Transverse colon (tissue), 4 donors: ENCODE results near the gene OPTN. TPM values are rescaled to one million over a fixed set of nuclear protein-coding genes. Genes with fewer than 3 reads are reported as not detected.

Experiments
- DNase-seq: peaks from one replicate; pipeline ENCODE4 v3.0.0-alpha.2; 2019
- H3K27ac ChIP-seq, 4 donors: fragments of 200-600 bp; sonication (generic); 2 replicates each; pipeline ENCODE4 v1.5.1; 2016 to 2018; ENCODE audit warnings: inconsistent platforms in 4 of 4
- H3K27me3 ChIP-seq: fragments of 200-600 bp; sonication (generic); 2 replicates; pipeline ENCODE4 v1.5.1; 2017; ENCODE audit warnings: inconsistent platforms
- H3K36me3 ChIP-seq, 4 donors: fragments of 200-600 bp; sonication (generic); 2 replicates each; pipeline ENCODE4 v1.5.1; 2017 to 2019; ENCODE audit warnings: inconsistent platforms in 4 of 4
- H3K4me1 ChIP-seq, 4 donors: fragments of 200-600 bp; sonication (generic); 2 replicates each; pipeline ENCODE4 v1.5.1; 2017 to 2020; ENCODE audit warnings: inconsistent platforms in 4 of 4
- H3K4me3 ChIP-seq, 4 donors: fragments of 200-600 bp; sonication (generic); 1 replicate in 1 of 4; 2 replicates in 3 of 4; pipeline versions ENCODE4 v1.5.1 to v1.6.1; 2017 to 2019; ENCODE audit warnings: inconsistent platforms in 4 of 4
- H3K9me3 ChIP-seq, 2 donors: fragments of 200-600 bp; sonication (generic); 2 replicates each; pipeline ENCODE4 v1.5.1; 2017 to 2019; ENCODE audit warnings: inconsistent platforms in 2 of 2
- EP300 ChIP-seq: sonication (generic); formaldehyde crosslinking; IDR thresholded peaks from one replicate; pipeline ENCODE4 v1.6.1; 2017; ENCODE audit warnings: antibody characterized with exemption, low read depth
- POLR2A ChIP-seq: fragments of 450-650 bp; IDR thresholded peaks from one replicate; pipeline ENCODE4 v1.6.1; 2016; ENCODE audit warnings: antibody characterized with exemption, mild to moderate bottlenecking, moderate library complexity
- POLR2AphosphoS5 ChIP-seq, 3 donors: sonication (generic); formaldehyde crosslinking; IDR thresholded peaks; one replicate each; pipeline ENCODE4 v1.6.1; 2016; ENCODE audit warnings: antibody characterized with exemption in 3 of 3
- WGBS, 2 donors: methylation state at CpG; one replicate each; pipeline ENCODE4 v1.1.5; 2018; ENCODE audit warnings: low coverage in 1 of 2; 5-methylcytosine and 5-hydroxymethylcytosine counted together
- in situ Hi-C, 4 donors: fragments of 200-750 bp; cut with MboI; loops; one replicate each; pipeline versions ENCODE4 v1.15.0 to v1.15.1; 2017; ENCODE audit warnings: low sequenced_read_pairs in 3 of 4, low pct_ligation_motif_present in 1 of 4, low pct_unique_long_range_greater_than_20kb in 1 of 4
- intact Hi-C: fragments of 100-400 bp; cut with DNase I; formaldehyde crosslinking; loops from one replicate; pipeline ENCODE4 v1.15.1; 2023; ENCODE audit warnings: low total_unique reads
- total RNA-seq, 4 donors: library from RNA; depleted of rRNA; stranded (reverse); fragments of >200 nt; gene quantifications; one replicate each; pipeline ENCODE4 v1.1.0, GENCODE V29; 2016
- TF ChIP-seq, protein P1 (sequence below), 5 experiments: fragments of 200-600 bp in 3 of 5; fragments of 450-650 bp in 2 of 5; sonication (generic) in 3 of 5; IDR thresholded peaks; 1 replicate in 2 of 5; 2 replicates in 3 of 5; pipeline ENCODE4 v1.5.1; 2016 to 2017; ENCODE audit warnings: antibody characterized with exemption in 5 of 5, inconsistent platforms in 3 of 5, mild to moderate bottlenecking in 2 of 5, moderate library complexity in 1 of 5

OPTN gene
- total RNA-seq, 4 donors from 2014 or later = 39.2 to 74.8 (median 66.3) TPM

DNA sequence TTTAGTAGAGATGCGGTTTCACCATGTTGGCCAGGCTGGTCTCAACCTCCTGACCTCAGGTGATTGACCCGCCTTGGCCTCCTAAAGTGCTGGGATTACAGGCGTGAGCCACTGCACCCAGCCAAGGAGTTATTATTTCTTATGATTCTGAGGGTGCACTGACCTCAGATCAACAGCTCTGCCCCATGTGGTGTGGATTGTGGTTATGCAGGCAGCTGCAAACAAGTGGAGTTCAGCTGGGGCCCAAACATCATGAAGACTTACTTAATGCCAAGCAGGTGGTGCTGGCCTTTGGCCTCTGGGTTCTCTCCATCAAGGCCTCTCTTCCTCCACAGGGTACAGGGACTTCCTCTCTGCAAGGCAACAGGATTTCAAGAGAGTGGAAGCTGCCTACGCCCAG, 45.1 kb upstream of the OPTN start:
- H3K4me1 ChIP-seq = no peaks in the 10 kb centered on the region
- H3K27ac ChIP-seq = no peak overlapping the region
- no peaks in the 10 kb centered on the region for H3K36me3 ChIP-seq
- no peak overlapping the region for H3K4me3 ChIP-seq
- WGBS, 2 donors = 78% methylated on average over 4 of the region's 4 CpGs; no CpG with 5 or more reads in 1 of the 2 donors
- no peak for DNase-seq
- no peak for TF ChIP-seq POLR2AphosphoS5 (IDR thresholded peaks at IDR 0.05)
- TF ChIP-seq POLR2A = no peak
- TF ChIP-seq EP300 = no peak
- TF ChIP-seq, protein P1, sequence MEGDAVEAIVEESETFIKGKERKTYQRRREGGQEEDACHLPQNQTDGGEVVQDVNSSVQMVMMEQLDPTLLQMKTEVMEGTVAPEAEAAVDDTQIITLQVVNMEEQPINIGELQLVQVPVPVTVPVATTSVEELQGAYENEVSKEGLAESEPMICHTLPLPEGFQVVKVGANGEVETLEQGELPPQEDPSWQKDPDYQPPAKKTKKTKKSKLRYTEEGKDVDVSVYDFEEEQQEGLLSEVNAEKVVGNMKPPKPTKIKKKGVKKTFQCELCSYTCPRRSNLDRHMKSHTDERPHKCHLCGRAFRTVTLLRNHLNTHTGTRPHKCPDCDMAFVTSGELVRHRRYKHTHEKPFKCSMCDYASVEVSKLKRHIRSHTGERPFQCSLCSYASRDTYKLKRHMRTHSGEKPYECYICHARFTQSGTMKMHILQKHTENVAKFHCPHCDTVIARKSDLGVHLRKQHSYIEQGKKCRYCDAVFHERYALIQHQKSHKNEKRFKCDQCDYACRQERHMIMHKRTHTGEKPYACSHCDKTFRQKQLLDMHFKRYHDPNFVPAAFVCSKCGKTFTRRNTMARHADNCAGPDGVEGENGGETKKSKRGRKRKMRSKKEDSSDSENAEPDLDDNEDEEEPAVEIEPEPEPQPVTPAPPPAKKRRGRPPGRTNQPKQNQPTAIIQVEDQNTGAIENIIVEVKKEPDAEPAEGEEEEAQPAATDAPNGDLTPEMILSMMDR (IDR thresholded peaks at IDR 0.05) = no peak
- in situ Hi-C loops (loop anchor here in 1 of 4 donors (25.0 kb wide), 1 partner anchor 793 kb away; no protein-coding TSS in a partner anchor), intact Hi-C loops (loop anchor here (10.0 kb wide), 1 partner anchor 1480 kb away; no protein-coding TSS in a partner anchor)
- H3K27me3 ChIP-seq = no peaks in the 10 kb centered on the region
- H3K9me3 ChIP-seq = no peaks in the 10 kb centered on the region

DNA sequence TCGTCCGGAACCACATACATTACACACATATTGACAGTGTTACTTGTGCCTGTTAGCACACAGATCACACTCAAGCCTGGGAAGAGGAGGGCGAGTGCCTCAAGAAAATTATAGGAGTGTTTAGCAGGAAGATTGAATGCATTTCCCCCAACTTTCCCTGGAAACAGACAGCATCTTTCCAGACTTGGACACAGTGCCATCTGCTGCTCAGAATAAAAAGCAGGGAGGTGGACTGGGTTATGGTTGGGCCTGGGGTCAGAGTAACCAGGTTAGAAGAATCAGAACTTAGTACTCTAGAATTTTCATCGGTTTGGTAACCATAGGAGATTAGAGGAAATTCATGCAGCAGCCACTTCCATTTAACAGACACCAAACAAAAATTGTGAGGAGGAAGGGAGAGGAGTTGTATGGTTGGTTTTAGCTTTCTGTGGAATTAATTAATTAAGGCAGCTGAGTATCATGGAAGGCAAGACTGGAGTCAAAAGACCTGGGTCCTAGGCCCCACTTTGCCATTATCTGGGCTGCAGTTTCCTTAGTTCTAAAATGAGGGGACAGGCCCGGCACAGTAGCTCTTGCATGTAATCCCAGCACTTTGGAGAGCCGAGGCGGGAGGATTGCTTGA, 43.4 kb upstream of the OPTN start:
- H3K4me1 ChIP-seq = no peaks in the 10 kb centered on the region
- intact Hi-C loops = loop anchor here (10.0 kb wide), 1 partner anchor 1482 kb away; no protein-coding TSS in a partner anchor
- no peak for DNase-seq

DNA sequence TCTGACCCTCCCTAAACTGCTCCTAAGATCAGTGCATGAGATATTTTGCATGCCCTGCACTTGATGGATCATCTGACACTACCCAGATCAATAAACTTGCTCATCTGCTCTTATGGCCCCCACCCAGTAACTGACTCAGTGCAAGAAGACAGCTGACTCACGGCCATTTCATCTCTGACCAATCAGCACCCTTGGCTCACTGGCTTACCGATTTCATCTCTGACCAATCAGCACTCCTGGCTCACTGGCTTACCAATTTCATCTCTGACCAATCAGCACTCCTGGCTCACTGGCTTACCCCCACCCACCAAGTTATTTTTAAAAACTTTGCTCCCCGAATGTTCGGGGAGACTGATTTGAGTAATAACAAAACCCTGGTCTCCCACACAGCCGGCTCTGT, 37.2 kb upstream of the OPTN start:
- in situ Hi-C loops (loop anchor here in 1 of 4 donors (25.0 kb wide), 1 partner anchor 801 kb away; no protein-coding TSS in a partner anchor), intact Hi-C loops (no loop called here)
- TF ChIP-seq, protein P1 (IDR thresholded peaks at IDR 0.05) = no peak
- TF ChIP-seq EP300 (no peak), POLR2AphosphoS5 (IDR thresholded peaks at IDR 0.05) (no peak), POLR2A (no peak)
- Histone ChIP-seq H3K36me3 (no peaks in the 10 kb centered on the region), H3K4me3 (no peak overlapping the region), H3K4me1 (no peaks in the 10 kb centered on the region), H3K27ac (no peak overlapping the region), H3K9me3 (no peaks in the 10 kb centered on the region), H3K27me3 (peaks cover 17% of the 10 kb centered on the region)
- DNase-seq = no peak
- 70 to 82% methylated on average over 2 to 5 of the region's 5 CpGs for WGBS, 2 donors

More for the DNA sequence above, 43.4 kb upstream of the OPTN start:
- in situ Hi-C loops = loop anchor here in 1 of 4 donors (25.0 kb wide), 1 partner anchor 794 kb away; no protein-coding TSS in a partner anchor
- Histone ChIP-seq H3K27ac (no peak overlapping the region), H3K36me3 (no peaks in the 10 kb centered on the region), H3K27me3 (no peaks in the 10 kb centered on the region), H3K9me3 (no peaks in the 10 kb centered on the region), H3K4me3 (no peak overlapping the region)
- TF ChIP-seq, protein P1 (IDR thresholded peaks at IDR 0.05) = peak in 2 of 5 experiments; percentile 11 to 25
- no peak for TF ChIP-seq POLR2AphosphoS5 (IDR thresholded peaks at IDR 0.05)
- WGBS, 2 donors = 29 to 80% methylated on average over 2 to 7 of the region's 7 CpGs

DNA sequence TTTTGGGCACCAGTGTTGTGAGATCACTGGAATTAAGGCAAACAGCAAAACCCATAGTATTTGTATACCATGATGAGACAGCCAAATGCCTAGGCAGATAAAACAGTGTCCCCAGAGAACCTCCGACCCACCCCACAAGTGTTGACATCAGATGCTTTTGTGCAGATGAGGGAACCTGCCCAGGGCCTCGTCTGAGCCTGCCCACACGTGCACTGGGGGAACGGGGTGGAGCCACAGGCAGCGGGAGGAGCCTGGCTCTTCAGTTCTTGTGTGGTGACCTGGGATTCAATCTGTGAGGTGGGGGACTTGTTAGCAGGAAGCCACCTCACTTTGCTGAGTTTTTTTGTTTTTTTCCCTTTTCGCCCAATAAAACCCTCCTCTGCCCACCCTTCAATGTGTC, 33.4 kb upstream of the OPTN start:
- TF ChIP-seq POLR2AphosphoS5 (IDR thresholded peaks at IDR 0.05) (no peak), POLR2A (no peak), EP300 (no peak)
- TF ChIP-seq, protein P1 (IDR thresholded peaks at IDR 0.05) = no peak
- Histone ChIP-seq H3K27ac (no peak overlapping the region), H3K27me3 (peaks cover 17% of the 10 kb centered on the region), H3K36me3 (no peaks in the 10 kb centered on the region), H3K4me3 (no peak overlapping the region), H3K4me1 (no peaks in the 10 kb centered on the region), H3K9me3 (no peaks in the 10 kb centered on the region)
- intact Hi-C loops = no loop called here
- in situ Hi-C loops = loop anchor here in 1 of 4 donors (25.0 kb wide), 1 partner anchor 804 kb away; no protein-coding TSS in a partner anchor
- 80% methylated on average over 6 of the region's 6 CpGs; no CpG with 5 or more reads in 1 of the 2 donors for WGBS, 2 donors
- DNase-seq = no peak
